Cardiac fibroblast (primary cell): Measurements from ENCODE around the gene TRUB2.

Experiments used
- DNase-seq, 2 donors: peaks; one replicate each; pipeline versions ENCODE4 v3.0.0 to v3.0.0-alpha.2; 2010; ENCODE audit warnings: low read depth in 2 of 2
- H3K4me3 ChIP-seq, 2 donors: replicated peaks in 1 of 2; 1 replicate in 1 of 2; 2 replicates in 1 of 2; pipeline ENCODE4 v1.5.1; 2011; ENCODE audit warnings: low read depth in 2 of 2, low read length in 2 of 2, mild to moderate bottlenecking in 2 of 2, moderate library complexity in 1 of 2
- TF ChIP-seq, protein P1 (sequence below): IDR thresholded peaks from one replicate; pipeline ENCODE4 v1.5.1; 2011; ENCODE audit warnings: low read depth, mild to moderate bottlenecking, low read length, inconsistent platforms

TRUB2 gene

DNA sequence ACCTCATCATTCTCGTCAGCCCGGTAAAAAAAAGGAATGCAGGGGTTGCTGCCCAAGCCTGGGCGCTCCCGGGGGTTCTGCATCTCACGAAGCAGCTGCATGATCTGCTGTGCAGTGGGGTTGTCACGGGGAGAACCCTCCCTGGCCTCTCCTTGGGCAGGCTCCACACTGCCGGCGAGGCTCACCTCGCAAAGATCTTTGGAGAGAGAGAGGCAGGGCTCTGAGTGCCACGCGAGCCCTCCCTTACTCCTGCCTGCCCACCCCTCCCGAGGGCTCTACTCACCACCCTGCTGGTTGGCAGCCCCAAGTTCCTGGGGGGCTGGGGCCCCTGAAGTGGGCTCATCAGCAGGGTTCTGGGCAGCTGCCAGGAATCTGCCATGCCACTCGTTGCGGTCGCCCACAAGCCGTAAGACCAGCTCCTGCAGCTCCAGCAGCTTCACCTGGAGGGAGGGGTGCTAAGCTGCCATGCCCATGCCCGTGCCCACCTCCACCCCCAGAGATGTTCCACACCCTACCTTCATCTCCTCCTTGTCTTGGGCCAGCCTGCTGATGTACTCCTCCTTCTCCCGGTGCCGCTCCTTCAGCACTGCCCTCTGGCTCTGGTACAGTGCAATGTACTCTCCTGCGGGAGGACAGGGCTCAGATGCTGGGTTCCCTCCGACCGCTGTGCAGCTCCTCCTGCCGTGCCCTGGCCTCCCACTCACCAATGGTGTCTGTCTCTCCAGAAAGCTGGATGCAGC lies 65.0 kb downstream of the TRUB2 start:
- H3K4me3 ChIP-seq: no peak overlapping the region
- DNase-seq: no peak
- TF ChIP-seq, protein P1, sequence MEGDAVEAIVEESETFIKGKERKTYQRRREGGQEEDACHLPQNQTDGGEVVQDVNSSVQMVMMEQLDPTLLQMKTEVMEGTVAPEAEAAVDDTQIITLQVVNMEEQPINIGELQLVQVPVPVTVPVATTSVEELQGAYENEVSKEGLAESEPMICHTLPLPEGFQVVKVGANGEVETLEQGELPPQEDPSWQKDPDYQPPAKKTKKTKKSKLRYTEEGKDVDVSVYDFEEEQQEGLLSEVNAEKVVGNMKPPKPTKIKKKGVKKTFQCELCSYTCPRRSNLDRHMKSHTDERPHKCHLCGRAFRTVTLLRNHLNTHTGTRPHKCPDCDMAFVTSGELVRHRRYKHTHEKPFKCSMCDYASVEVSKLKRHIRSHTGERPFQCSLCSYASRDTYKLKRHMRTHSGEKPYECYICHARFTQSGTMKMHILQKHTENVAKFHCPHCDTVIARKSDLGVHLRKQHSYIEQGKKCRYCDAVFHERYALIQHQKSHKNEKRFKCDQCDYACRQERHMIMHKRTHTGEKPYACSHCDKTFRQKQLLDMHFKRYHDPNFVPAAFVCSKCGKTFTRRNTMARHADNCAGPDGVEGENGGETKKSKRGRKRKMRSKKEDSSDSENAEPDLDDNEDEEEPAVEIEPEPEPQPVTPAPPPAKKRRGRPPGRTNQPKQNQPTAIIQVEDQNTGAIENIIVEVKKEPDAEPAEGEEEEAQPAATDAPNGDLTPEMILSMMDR: no peak
